Embryonic facial prominence (tissue), 1 donor: ENCODE data around the gene SLC16A7.
A peak's percentile ranks its signal among the peaks of the same experiment; 100 is the strongest.
"Not testable (repeated sequence)": the region's sequence is repeated elsewhere in the genome, so short reads cannot be mapped to it uniquely, and the experiment has no call there.

ENCODE experiments used
- DNase-seq: peaks from one replicate; pipeline ENCODE4 v3.0.0-alpha.2; 2016; ENCODE audit errors: extremely low spot score

SLC16A7 gene

GRCh38 chr12:59595883-59596540, at the start of gene SLC16A7:
Gene SLC16A7, plus strand, starts transcription at chr12:59596029. Its CDS starts 108,773 bp downstream, at chr12:59704802.
- DNase-seq = peak; percentile 74

GRCh38 chr12:59548930-59549329, 46.9 kb upstream of the SLC16A7 start:
- DNase-seq = no peak

GRCh38 chr12:59559696-59560095, 36.1 kb upstream of the SLC16A7 start:
- DNase-seq = no peak

GRCh38 chr12:59570145-59570544, 25.7 kb upstream of the SLC16A7 start:
- no peak for DNase-seq

- no peak for DNase-seq
These were observed 21.4 kb upstream of the SLC16A7 start for GRCh38 chr12:59574406-59574805.

- DNase-seq = no peak
These were observed 20.0 kb upstream of the SLC16A7 start for GRCh38 chr12:59575826-59576225.

GRCh38 chr12:59578254-59578653, 17.6 kb upstream of the SLC16A7 start:
- DNase-seq = no peak

- DNase-seq = no peak
These were observed 16.2 kb upstream of the SLC16A7 start for GRCh38 chr12:59579631-59580030.

- DNase-seq = peak; percentile 37
These were observed 15.8 kb upstream of the SLC16A7 start for GRCh38 chr12:59580050-59580449.

GRCh38 chr12:59583003-59583712, 12.7 kb upstream of the SLC16A7 start:
- DNase-seq = no peak

- DNase-seq = no peak
These were observed 8.1 kb upstream of the SLC16A7 start for GRCh38 chr12:59587710-59588109.

GRCh38 chr12:59593761-59594160, 2.1 kb upstream of the SLC16A7 start:
- no peak for DNase-seq

GRCh38 chr12:59594943-59595500, 807 bp upstream of the SLC16A7 start:
- DNase-seq = no peak

- no peak for DNase-seq
These were observed 305 bp upstream of the SLC16A7 start for GRCh38 chr12:59595565-59595882.

- peak; percentile 48 for DNase-seq
These were observed 1.6 kb downstream of the SLC16A7 start for GRCh38 chr12:59597385-59597781.

GRCh38 chr12:59600171-59600570, 4.3 kb downstream of the SLC16A7 start:
- no peak for DNase-seq

- no peak for DNase-seq
These were observed 7.9 kb downstream of the SLC16A7 start for GRCh38 chr12:59603754-59604153.

GRCh38 chr12:59612823-59613434, 17.1 kb downstream of the SLC16A7 start:
- DNase-seq = not testable (repeated sequence)

GRCh38 chr12:59615392-59616165, 19.8 kb downstream of the SLC16A7 start:
- DNase-seq = no peak

GRCh38 chr12:59619461-59620240, 23.8 kb downstream of the SLC16A7 start:
- no peak for DNase-seq

- DNase-seq = no peak
These were observed 24.5 kb downstream of the SLC16A7 start for GRCh38 chr12:59620326-59620725.
